CD4-positive, alpha-beta T cell treated with Interleukin-4 for 1 hour (primary cell): ENCODE measurements around the gene ROCK2.
A peak's percentile ranks its signal among the peaks of the same experiment; 100 is the strongest.

Experiments used
- DNase-seq, 2 donors: peaks; one replicate each; pipeline ENCODE4 v3.0.0-alpha.2; 2020 to 2022

The ROCK2 gene

GRCh38 chr2:11344342-11344955 is at the start of gene ROCK2:
ROCK2 (minus strand) TSS chr2:11344636; CDS start chr2:11344136, 500 bp downstream.
- peak; percentile 67 to 70 for DNase-seq

- no peak for DNase-seq
Measured at GRCh38 chr2:11393711-11394236, 49.3 kb upstream of the ROCK2 start.

GRCh38 chr2:11391942-11392266 is 47.5 kb upstream of the ROCK2 start:
- DNase-seq, result no peak

GRCh38 chr2:11390399-11390658 is 45.9 kb upstream of the ROCK2 start:
- no peak for DNase-seq

GRCh38 chr2:11389551-11390398 is 45.3 kb upstream of the ROCK2 start:
- no peak for DNase-seq

- DNase-seq, result no peak
Measured at GRCh38 chr2:11389052-11389420, 44.6 kb upstream of the ROCK2 start.

GRCh38 chr2:11388262-11389051 is 44.0 kb upstream of the ROCK2 start:
- DNase-seq, result no peak

GRCh38 chr2:11387843-11388242 is 43.4 kb upstream of the ROCK2 start:
- DNase-seq, result no peak

GRCh38 chr2:11387100-11387390 is 42.6 kb upstream of the ROCK2 start:
- no peak for DNase-seq

- no peak for DNase-seq
Measured at GRCh38 chr2:11385847-11386246, 41.4 kb upstream of the ROCK2 start.

GRCh38 chr2:11385216-11385615 is 40.8 kb upstream of the ROCK2 start:
- DNase-seq, result no peak

GRCh38 chr2:11379558-11379957 is 35.1 kb upstream of the ROCK2 start:
- no peak for DNase-seq

GRCh38 chr2:11377928-11378545 is 33.6 kb upstream of the ROCK2 start:
- DNase-seq, result no peak

GRCh38 chr2:11376071-11376470 is 31.6 kb upstream of the ROCK2 start:
- DNase-seq, result no peak

- DNase-seq, result no peak
Measured at GRCh38 chr2:11375689-11376027, 31.2 kb upstream of the ROCK2 start.

GRCh38 chr2:11375025-11375688 is 30.7 kb upstream of the ROCK2 start:
- no peak for DNase-seq

GRCh38 chr2:11373096-11373495 is 28.7 kb upstream of the ROCK2 start:
- DNase-seq, result no peak

GRCh38 chr2:11371092-11371937 is 26.9 kb upstream of the ROCK2 start:
- DNase-seq, result no peak

- no peak for DNase-seq
Measured at GRCh38 chr2:11370377-11371091, 26.1 kb upstream of the ROCK2 start.

- no peak for DNase-seq
Measured at GRCh38 chr2:11368059-11368572, 23.7 kb upstream of the ROCK2 start.

- DNase-seq, result no peak
Measured at GRCh38 chr2:11367170-11367730, 22.8 kb upstream of the ROCK2 start.
